IMR-90 (cell line): ENCODE results near the gene C14orf119. TPM values are rescaled to one million over a fixed set of nuclear protein-coding genes. Genes with fewer than 3 reads are reported as not detected.
A peak's percentile ranks its signal among the peaks of the same experiment; 100 is the strongest.

Experiments
- ATAC-seq: fragments of 200-7000 bp; cut with Tn5 transposase; 2 replicates; pipeline ENCODE4 v1.9.1; 2020; ENCODE audit warnings: low read depth, mild to moderate bottlenecking, moderate library complexity
- BruUV-seq: library from RNA; stranded (reverse); fragments of 400-500 nt; replicated peaks from 2 replicates; lab custom pipeline; 2021; lab: Mats Ljungman, UMichigan
- CTCF ChIA-PET: fragments of 300-600 bp; formaldehyde crosslinking; extraction: SDS; loops from one replicate; lab custom pipeline; 2021; ENCODE audit warnings: antibody characterized with exemption; lab: Yijun Ruan, JAX
- POLR2A ChIA-PET: fragments of 300-600 bp; sonication (Branson Sonifier 250); formaldehyde crosslinking; loops from one replicate; lab custom pipeline; 2022; ENCODE audit warnings: antibody characterized with exemption; ENCODE audit not compliant: unreplicated experiment; lab: Charles Lee
- DNase-seq: peaks from one replicate; pipeline ENCODE4 v3.0.0; 2013
- H2AFZ ChIP-seq: replicated peaks from 2 replicates; pipeline ENCODE3; 2013; ENCODE audit warnings: low read length, mild to moderate bottlenecking; ENCODE audit not compliant: poor library complexity
- H2AK5ac ChIP-seq: 2 replicates; pipeline ENCODE4 v1.6.1; 2013; ENCODE audit warnings: low read depth, low read length, inconsistent platforms
- H2AK9ac ChIP-seq: replicated peaks from 2 replicates; pipeline ENCODE3; 2013; ENCODE audit warnings: mild to moderate bottlenecking, low read depth, low read length, moderate library complexity; ENCODE audit not compliant: poor library complexity
- H2BK120ac ChIP-seq: 2 replicates; pipeline ENCODE4 v1.6.1; 2013; ENCODE audit warnings: low read depth, low read length, inconsistent platforms
- H2BK15ac ChIP-seq: 3 replicates; pipeline ENCODE4 v1.6.1; 2013; ENCODE audit warnings: low read depth, low read length, inconsistent platforms
- H2BK20ac ChIP-seq: 2 replicates; pipeline ENCODE4 v1.6.1; 2013; ENCODE audit warnings: low read depth, mild to moderate bottlenecking, inconsistent platforms, low read length, moderate library complexity
- H2BK5ac ChIP-seq: 2 replicates; pipeline ENCODE4 v1.6.1; 2013; ENCODE audit warnings: mild to moderate bottlenecking, low read depth, low read length, inconsistent platforms; ENCODE audit not compliant: poor library complexity, severe bottlenecking
- H3K14ac ChIP-seq: replicated peaks from 2 replicates; pipeline ENCODE4 v1.6.1; 2013; ENCODE audit warnings: low read depth, low read length, inconsistent platforms
- H3K18ac ChIP-seq: 2 replicates; pipeline ENCODE4 v1.6.1; 2013; ENCODE audit warnings: low read depth, low read length, control low read depth
- H3K23ac ChIP-seq: 2 replicates; pipeline ENCODE4 v1.6.1; 2013; ENCODE audit warnings: low read depth, low read length, inconsistent platforms
- H3K27ac ChIP-seq: 2 replicates; pipeline ENCODE4 v1.5.1; 2013; ENCODE audit warnings: mild to moderate bottlenecking, control low read depth, low read length; ENCODE audit not compliant: insufficient read depth
- H3K27me3 ChIP-seq: 2 replicates; pipeline ENCODE4 v1.6.1; 2013; ENCODE audit warnings: low read length; ENCODE audit not compliant: control insufficient read depth, insufficient read depth
- H3K36me3 ChIP-seq: 2 replicates; pipeline ENCODE4 v1.6.1; 2013; ENCODE audit warnings: low read length, mixed read lengths; ENCODE audit not compliant: control insufficient read depth, insufficient read depth
- H3K4ac ChIP-seq: 2 replicates; pipeline ENCODE4 v1.6.1; 2013; ENCODE audit warnings: low read depth, low read length, inconsistent platforms
- H3K4me1 ChIP-seq: 2 replicates; pipeline ENCODE4 v1.6.1; 2013; ENCODE audit warnings: low read length, mixed read lengths; ENCODE audit not compliant: control insufficient read depth, insufficient read depth
- H3K4me2 ChIP-seq: 2 replicates; pipeline ENCODE4 v1.6.1; 2013; ENCODE audit warnings: low read depth, mild to moderate bottlenecking, control low read depth, low read length, moderate library complexity
- H3K4me3 ChIP-seq: 2 replicates; pipeline ENCODE4 v1.5.1; 2013; ENCODE audit warnings: low read depth, mild to moderate bottlenecking, control low read depth, low read length, moderate library complexity; ENCODE audit not compliant: insufficient read depth
- H3K56ac ChIP-seq: 2 replicates; pipeline ENCODE4 v1.6.1; 2013; ENCODE audit warnings: low read length, inconsistent platforms; ENCODE audit not compliant: insufficient read depth; ENCODE audit errors: extremely low read depth
- H3K79me1 ChIP-seq, 2 experiments: 2 replicates each; pipeline ENCODE4 v1.6.1; 2013; ENCODE audit warnings: low read length in 2 of 2, inconsistent platforms in 1 of 2, low read depth in 1 of 2
- H3K9ac ChIP-seq: 2 replicates; pipeline ENCODE4 v1.6.1; 2013; ENCODE audit warnings: low read depth, low read length, control low read depth
- H3K9me1 ChIP-seq: 2 replicates; pipeline ENCODE4 v1.6.1; 2013; ENCODE audit warnings: low read length, inconsistent platforms; ENCODE audit not compliant: insufficient read depth
- H3K9me3 ChIP-seq: 2 replicates; pipeline ENCODE4 v1.6.1; 2013; ENCODE audit warnings: low read length; ENCODE audit not compliant: control insufficient read depth, insufficient read depth
- H4K20me1 ChIP-seq: 2 replicates; pipeline ENCODE4 v1.6.1; 2013; ENCODE audit warnings: low read length, inconsistent platforms; ENCODE audit not compliant: insufficient read depth
- H4K5ac ChIP-seq: 2 replicates; pipeline ENCODE4 v1.6.1; 2013; ENCODE audit warnings: mild to moderate bottlenecking, low read depth, low read length, control low read depth
- H4K8ac ChIP-seq, 2 experiments: 2 replicates each; pipeline ENCODE4 v1.6.1; 2013; ENCODE audit warnings: low read depth in 2 of 2, low read length in 2 of 2, control low read depth in 1 of 2, inconsistent platforms in 1 of 2
- H4K91ac ChIP-seq: 2 replicates; pipeline ENCODE4 v1.6.1; 2013; ENCODE audit warnings: low read depth, low read length, inconsistent platforms; ENCODE audit not compliant: insufficient read depth
- MAZ ChIP-seq: IDR thresholded peaks from 2 replicates; pipeline ENCODE4 v1.6.1; 2012; ENCODE audit warnings: low read depth, mild to moderate bottlenecking, low read length, improper control_type of control experiment, moderate library complexity, borderline replicate concordance
- MXI1 ChIP-seq: IDR thresholded peaks from 2 replicates; pipeline ENCODE4 v1.6.1; 2012; ENCODE audit warnings: low read depth, mild to moderate bottlenecking, low read length, moderate library complexity, borderline replicate concordance
- WGBS, 2 experiments: methylation state at CpG; one replicate each; pipeline versions ENCODE4 v1.1.5 to v1.1.7; 2013; ENCODE audit warnings: missing lambda C conversion rate in 2 of 2; ENCODE audit not compliant: insufficient read length in 1 of 2; ENCODE audit errors: extremely low coverage in 2 of 2; 5-methylcytosine and 5-hydroxymethylcytosine counted together
- dilution Hi-C: fragments of 300-500 bp; cut with HindIII; formaldehyde crosslinking; loops from one replicate; pipeline ENCODE4 v1.14.3; 2018; ENCODE audit warnings: low sequenced_read_pairs; ENCODE audit not compliant: unreplicated experiment
- in situ Hi-C: fragments of 300-500 bp; cut with MboI; formaldehyde crosslinking; loops from 3 replicates; pipeline ENCODE4 v1.14.3; 2019; ENCODE audit warnings: low sequenced_read_pairs, inconsistent platforms, mixed read lengths
- intact Hi-C: fragments of 100-400 bp; cut with micrococcal nuclease; formaldehyde crosslinking; loops from 2 replicates; pipeline ENCODE4 v1.10.0; 2022
- polyA plus RNA-seq, 3 experiments: library from polyadenylated mRNA; depleted of rRNA; stranded (reverse); fragments of >200 nt; gene quantifications; 2 replicates each; pipeline ENCODE4 v1.2.3, GENCODE V29; 2012; ENCODE audit warnings: low replicate concordance in 1 of 3
- total RNA-seq: library from RNA; depleted of rRNA; stranded (reverse); fragments of >200 nt; gene quantifications from 2 replicates; pipeline ENCODE4 v1.2.3, GENCODE V29; 2012
- TF ChIP-seq, protein P1 (sequence below): fragments of 150-350 bp; IDR thresholded peaks from 2 replicates; pipeline ENCODE4 v1.6.1; 2017; ENCODE audit warnings: mild to moderate bottlenecking, antibody characterized with exemption, low read length, low read depth

C14orf119 gene
- total and polyA plus RNA-seq, 2 of the 4 experiments (the other 2 are of a cell fraction): 74.0 to 83.7 TPM

DNA sequence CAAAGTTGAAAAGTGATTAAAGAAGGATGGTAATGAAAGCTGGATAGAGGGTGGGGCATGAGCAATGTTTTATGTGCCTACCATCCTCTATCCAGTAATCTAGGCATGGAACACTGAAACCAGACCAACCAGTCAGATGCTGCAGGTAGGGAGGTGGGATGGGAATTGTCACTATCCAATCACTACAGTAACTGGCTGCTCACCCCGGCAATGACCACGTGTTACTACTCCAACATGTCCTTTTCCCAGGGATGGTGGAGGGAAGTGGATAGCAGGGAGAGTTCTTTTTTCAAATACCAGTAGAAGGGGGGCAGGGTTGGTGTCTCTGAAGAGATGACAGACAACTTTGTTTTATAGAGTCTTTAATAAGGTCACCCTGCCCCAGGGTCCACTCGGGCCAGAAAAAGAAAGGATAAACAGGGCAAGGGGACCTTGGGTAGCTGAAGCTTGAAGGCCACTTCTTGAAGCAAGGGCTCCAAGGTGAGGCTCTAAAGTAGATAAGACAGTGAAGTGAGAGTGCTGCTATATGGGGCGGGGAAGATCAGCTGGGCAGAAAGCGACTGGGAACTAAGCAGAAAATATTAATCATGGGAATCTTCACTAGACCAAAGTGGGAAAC lies 23.3 kb upstream of the C14orf119 start:
- Histone ChIP-seq H3K14ac (peak overlapping the region; percentile 64), H2BK15ac (peak overlapping the region; percentile 11; the same call in 1 of the 3 replicates), H3K79me1 (peaks cover 15 to 64% of the 10 kb centered on the region in 2 experiments), H4K20me1 (peaks cover 37% of the 10 kb centered on the region), H3K4me3 (no peak overlapping the region), H3K4me1 (peaks cover 12% of the 10 kb centered on the region), H3K9ac (peak overlapping the region; percentile 59), H3K9me3 (no peaks in the 10 kb centered on the region), H3K4ac (peak overlapping the region; percentile 84), H3K27me3 (no peaks in the 10 kb centered on the region), H3K23ac (peak overlapping the region; percentile 61), H3K4me2 (peak overlapping the region; percentile 19), H2AK9ac (peak overlapping the region; percentile 53), H2BK5ac (peak overlapping the region; percentile 57), H3K56ac (peak overlapping the region; percentile 36; the same call in 1 of the 2 replicates), H2AK5ac (peak overlapping the region; percentile 81), H3K18ac (0 out of 2 replicates have a peak overlapping the region, but pooled peaks have one; percentile 10), H4K91ac (peak overlapping the region; percentile 13), H3K36me3 (peaks cover 36% of the 10 kb centered on the region), H4K8ac (peak overlapping the region; percentile 5 to 70; a peak in 2 of 4 replicates), H3K9me1 (peaks cover 2% of the 10 kb centered on the region; the same call in 1 of the 2 replicates), H3K27ac (peak overlapping the region; percentile 63), H2AFZ (no peak overlapping the region), H2BK20ac (no peak overlapping the region), H2BK120ac (peak overlapping the region; percentile 23; the same call in 1 of the 2 replicates), H4K5ac (no peak overlapping the region)
- intact Hi-C loops (loop anchor here (1.0 kb wide), 1 partner anchor 13 kb away; no protein-coding TSS in a partner anchor), in situ Hi-C loops (no loop called here), dilution Hi-C loops (no loop called here)
- BruUV-seq: no TSS peak
- TF ChIP-seq MXI1 (peak; percentile 27; the same call in 1 of the 2 replicates), MAZ (no peak)
- TF ChIP-seq, protein P1, sequence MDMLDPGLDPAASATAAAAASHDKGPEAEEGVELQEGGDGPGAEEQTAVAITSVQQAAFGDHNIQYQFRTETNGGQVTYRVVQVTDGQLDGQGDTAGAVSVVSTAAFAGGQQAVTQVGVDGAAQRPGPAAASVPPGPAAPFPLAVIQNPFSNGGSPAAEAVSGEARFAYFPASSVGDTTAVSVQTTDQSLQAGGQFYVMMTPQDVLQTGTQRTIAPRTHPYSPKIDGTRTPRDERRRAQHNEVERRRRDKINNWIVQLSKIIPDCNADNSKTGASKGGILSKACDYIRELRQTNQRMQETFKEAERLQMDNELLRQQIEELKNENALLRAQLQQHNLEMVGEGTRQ: peak; percentile 9; the same call in 1 of the 2 replicates
- 59% methylated on average over 3 of the region's 5 CpGs; no CpG with 5 or more reads in 1 of the 2 experiments for WGBS, 2 experiments
- ChIA-PET POLR2A (interaction anchor here (1.0 to 1.5 kb wide), 3 partner anchors 10 to 24 kb away, joined by 3 to 7 read pairs (median 6); no protein-coding TSS in a partner anchor), CTCF (interaction anchor here (1.0 to 2.1 kb wide), 2 partner anchors 14 to 48 kb away, joined by 3 to 9 read pairs; partner anchors contain the start of gene CDH24)
- DNase-seq (no peak), ATAC-seq (peak; percentile 0; the same call in 1 of the 2 replicates)
